Inflammatory macrophage (primary cell): ENCODE data around the gene MGAT4B.
"Not testable (repeated sequence)": the region's sequence is repeated elsewhere in the genome, so short reads cannot be mapped to it uniquely, and the experiment has no call there.

ENCODE experiments used
- DNase-seq, 2 donors: peaks; one replicate each; pipeline ENCODE4 v3.0.0-alpha.2; 2020 to 2022

MGAT4B gene

DNA sequence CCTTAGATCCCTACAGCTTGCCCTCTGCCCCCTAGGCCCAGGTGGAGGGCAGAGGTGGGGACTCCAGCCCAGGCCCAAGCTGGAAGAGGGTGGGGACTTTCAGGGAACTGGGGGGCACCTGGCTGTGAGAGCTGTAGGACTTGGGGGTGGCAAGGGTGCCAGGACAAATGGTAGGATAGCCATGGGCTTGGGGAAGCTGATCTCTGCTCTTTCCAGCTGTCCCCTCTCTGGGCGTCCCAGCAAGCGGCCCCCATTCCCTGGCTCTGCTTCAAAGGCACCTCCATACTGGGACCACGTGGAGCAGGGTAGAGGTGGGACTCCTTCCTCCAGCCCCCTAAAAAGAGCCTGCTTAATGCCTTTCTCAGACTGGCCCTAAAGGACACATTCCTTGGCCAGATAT lies 12.5 kb downstream of the MGAT4B start:
- DNase-seq: no peak

DNA sequence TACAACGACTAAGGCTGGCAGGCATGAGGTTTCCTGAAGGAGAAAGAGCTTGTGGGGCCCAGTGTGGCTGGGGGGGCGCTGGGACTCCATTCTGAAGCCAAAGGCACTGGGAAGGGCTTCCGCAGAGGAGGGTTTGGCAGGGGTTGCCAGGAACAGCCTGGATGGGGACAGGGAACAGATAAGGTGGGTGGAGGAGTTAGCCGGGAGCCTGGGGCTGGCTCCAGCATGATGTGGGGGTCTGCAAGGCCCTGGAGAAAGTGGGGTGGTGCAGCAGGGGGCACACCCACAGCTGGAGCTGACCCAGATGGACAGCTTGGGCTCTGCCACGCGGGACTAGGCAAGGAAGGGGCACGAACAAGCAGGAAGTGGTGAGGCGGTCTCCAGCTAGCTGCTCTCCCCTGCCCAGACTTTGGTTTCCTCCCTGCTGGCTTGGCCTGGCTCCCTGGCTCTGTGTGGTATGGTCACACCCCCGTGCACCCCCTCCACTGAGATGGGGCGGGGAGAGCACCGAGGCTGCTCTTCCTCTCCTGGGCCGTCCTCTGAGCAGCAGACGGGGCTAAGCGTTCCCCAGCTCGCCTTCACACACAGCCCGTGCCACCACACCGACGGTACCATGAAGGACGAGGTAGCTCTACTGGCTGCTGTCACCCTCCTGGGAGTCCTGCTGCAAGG lies 13.1 kb downstream of the MGAT4B start, which contains the start of gene LTC4S:
LTC4S (plus strand) TSS at position 519 of the 672 bp plus-strand sequence; CDS start at position 614, 95 bp downstream.
- DNase-seq: peak; percentile 61 to 66

DNA sequence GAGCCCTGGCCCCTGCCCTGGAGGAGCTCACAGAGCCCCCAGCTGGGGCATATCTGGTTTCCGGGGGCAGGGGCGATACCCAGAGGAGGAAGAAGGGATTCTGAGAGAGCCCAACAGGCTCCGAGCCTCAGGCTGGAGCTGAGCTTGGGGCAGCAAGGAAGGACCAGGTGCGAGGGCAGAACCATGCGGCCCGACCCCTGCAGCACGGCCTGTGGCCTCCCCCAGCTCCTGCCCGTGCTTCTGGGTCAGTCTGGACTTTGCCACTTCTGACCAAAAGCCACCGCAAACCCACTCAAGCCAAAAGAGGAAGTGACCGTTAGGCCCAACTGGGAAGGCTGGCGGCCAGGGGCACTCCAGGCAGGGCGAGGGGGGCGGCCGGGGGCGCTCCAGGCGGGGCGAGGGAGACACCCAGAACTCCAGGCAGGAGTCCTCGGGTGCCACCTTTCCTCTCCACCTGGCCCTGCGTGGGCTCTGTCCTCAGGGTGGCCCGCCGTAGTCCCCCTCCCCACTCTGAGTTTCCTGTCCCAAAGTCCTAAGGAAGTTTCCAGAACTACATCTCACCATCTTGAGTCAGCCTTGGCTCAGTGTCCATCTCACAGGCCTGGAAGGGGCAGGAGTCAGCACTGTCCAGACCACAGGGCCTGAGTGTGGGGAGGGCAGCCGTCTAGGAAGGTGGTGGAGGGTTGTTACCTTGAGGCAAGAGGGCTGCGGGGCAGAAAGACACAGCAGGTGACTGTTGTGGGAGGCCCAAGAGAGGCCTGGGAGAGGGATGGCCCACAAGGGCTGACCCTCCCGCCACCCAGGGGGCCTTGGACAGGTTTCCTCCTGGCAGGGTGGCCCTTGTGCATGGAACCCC lies 13.8 kb downstream of the MGAT4B start:
- peak; percentile 52 to 66 for DNase-seq

DNA sequence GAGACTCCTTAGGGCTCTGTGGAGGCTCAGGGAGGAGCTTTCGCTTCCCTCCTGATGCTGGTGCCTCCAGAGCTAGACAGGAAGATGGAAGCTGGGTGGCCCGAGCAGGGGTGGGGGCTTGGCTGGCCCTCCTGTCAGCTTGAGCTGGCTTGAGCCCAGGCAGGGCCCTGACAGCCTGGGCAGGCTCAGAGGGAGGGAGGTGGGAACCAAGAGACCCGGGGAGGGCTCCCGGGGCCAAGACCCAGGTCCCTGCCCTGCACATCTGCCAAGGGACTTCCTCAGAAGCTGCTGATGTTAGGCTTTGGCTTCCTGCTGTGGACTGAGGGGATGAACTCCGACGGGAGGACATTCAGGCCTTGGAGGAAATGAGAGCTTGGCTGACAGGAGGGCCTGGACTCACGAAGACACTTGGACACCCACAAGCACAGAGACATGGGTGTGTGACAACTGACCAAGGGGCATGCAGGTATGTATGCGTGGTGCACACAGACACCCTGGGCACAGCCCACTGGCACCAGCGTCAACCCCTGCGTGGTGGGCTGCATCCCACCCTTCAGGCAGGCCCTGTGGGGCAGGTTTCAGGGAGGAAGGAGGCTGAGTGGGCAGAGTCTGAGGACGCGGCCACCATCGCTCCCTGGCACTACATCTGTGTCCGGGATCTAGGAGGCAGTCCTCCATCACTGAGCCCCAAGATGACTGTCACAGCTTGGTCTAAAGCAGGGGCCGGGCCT lies 14.6 kb downstream of the MGAT4B start:
- peak; percentile 17 to 24 for DNase-seq

DNA sequence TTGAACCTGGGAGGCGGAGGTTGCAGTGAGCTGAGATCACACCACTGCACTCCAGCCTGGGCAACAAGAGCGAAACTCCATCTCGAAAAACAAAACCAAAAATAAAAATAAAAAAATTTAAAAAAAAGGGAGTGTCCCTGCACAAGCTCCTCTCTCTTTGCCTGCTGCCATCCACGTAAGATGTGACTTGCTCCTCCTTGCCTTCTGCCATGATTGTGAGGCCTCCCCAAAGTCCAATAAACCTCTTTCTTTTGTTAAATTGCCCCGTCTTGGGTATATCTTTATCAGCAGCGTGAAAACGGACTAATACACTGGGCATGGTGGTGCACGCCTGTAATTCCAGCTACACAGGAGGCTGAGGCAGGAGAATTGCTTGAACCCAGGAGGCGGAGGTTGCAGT lies 17.4 kb downstream of the MGAT4B start:
- not testable (repeated sequence) for DNase-seq

DNA sequence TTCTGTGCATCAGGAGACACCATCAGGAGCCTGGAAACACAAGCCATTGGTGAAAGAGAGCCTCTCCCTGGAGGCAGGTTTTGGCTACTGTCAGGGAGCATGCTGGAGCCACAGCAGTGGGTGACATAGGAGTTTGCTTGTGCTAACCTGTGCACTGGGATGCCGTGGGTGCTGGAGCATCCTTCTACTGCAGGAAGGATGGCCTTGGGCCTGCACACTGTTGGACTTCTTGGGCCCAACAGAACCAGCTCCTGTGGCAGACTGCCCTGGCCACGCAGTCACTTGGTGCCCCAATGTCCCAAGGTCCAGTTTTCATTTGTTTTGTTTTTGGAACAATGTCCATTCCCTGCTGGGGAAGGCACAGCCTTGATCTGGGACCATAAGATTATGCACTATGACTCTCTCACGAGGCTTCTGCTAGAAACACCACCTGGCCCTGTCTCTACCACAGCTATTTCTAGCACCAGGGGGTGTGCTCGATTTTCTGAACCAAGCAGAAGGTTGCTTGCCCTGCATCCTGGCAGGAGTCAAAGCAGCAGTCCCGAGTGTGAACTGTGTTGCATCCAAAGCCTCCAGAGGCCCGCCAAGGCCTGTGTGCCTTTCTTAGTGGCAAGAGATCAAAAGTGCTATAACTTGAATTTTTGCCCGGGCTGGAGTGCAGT lies 18.3 kb downstream of the MGAT4B start:
- DNase-seq: no peak

DNA sequence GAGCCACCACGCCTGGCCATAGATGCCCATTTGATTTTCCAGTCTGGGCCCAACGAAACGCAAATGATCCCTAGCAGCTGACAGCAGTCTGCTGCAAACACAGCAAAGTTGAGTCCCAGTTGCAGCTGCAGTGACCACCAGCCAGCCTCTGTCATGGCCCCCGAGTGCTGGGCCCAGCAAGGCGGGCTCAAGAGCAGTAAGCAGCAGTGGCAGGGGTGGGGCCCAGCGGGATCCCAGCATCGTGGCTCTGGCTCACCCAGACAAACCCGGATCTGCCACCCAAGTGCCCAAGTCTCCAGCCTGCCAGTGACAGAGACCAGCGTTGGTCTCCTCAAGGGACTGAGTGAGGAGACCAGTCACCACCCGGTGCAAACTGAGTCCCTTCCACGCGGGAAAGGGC lies 19.8 kb downstream of the MGAT4B start:
- no peak for DNase-seq

DNA sequence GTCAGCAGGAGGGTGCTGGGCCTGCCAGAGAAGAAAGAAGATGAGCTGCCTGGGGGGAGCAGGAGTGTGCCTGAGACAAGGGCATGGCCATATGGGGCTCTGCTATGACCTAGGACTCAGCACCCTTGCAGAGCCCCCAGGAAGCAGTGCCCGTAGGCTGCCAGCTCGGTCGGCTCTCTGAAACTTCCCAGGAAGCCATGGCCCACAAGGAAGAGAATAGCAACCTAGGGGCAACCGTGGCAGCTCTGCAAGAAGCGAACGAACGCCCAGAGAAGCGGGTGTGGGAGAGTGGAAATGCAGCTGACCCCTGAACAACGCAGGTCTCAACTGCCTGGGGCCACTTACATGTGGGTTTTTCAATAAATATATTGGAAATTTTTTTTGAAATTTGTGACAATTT lies 23.5 kb downstream of the MGAT4B start:
- no peak for DNase-seq

DNA sequence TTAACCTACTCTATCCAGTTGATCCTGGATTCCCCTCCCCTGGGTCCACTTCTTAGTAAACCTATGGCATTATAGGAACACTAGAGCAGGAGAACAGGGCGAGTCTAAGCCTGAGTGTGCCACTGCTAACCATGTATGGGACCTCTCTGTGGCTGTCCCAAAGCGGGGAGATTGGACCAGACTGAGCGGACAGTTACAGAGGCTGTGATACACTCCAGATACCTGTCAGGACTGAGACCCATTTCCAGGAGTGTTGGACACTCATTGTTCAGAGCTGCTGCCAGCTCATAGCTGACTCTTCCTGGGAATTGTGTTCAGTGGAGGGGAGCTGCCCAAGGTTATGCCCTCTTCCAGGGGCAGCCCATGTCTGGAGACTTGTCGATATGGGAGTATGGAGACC lies 24.8 kb downstream of the MGAT4B start:
- DNase-seq: no peak

DNA sequence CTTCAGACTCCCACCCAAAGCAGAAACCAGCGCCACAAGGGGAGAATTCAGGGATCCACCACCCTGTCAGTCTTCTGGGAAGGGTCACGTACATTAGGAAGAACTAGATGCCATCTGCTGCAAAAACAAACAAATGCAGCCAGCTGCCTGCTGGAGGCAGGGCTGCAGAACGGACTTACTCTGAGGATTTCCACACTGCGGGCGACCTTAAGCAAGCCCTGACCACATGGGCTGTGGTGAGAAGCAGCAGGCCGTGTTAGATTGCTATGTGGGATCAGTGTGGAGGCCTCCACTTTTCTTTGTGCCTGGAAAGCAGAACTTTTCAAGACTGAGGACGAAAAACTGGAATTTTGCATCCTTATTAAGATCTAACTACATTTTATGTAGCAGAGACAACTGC lies 26.3 kb downstream of the MGAT4B start:
- peak; percentile 86 to 92 for DNase-seq

DNA sequence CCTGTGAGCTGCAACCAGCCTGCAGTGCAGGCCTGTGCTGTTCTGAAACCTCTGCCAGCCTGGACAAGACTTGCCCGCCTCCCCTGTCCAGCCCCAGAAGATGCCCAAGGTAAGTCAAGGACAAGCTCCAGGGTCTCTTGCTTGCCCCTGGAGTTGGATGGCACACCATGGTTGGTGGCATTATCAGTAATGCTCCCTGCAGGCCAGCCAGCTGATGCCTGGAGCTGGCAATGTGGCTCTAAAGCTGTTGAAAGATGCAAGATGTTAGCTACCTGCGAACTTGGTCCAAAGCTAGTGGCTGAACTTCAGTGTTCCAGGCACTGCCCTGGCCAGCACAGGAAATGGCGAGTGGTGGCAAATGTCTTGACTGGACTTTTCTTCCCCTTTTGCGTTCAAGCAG lies 26.8 kb downstream of the MGAT4B start:
- no peak for DNase-seq

DNA sequence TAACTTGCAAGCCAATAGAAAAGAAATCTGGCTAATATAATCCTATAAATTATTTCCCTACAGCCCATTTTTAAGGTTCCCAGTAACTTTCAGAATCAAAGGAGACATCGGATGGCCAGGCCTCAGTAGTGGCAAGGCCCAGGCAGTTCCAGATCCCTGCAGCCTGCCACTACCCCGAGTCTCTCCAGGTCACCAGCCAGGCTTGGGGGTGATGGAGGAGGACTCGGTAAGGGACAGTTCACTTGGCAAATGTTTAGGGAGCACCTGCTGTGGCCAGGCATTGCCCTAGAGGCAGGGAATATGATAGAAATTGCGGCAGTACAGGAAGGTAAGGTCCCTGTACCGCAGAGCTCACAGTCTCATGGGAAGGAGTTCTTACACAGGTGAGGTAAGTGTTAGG lies 28.1 kb downstream of the MGAT4B start:
- DNase-seq: no peak

DNA sequence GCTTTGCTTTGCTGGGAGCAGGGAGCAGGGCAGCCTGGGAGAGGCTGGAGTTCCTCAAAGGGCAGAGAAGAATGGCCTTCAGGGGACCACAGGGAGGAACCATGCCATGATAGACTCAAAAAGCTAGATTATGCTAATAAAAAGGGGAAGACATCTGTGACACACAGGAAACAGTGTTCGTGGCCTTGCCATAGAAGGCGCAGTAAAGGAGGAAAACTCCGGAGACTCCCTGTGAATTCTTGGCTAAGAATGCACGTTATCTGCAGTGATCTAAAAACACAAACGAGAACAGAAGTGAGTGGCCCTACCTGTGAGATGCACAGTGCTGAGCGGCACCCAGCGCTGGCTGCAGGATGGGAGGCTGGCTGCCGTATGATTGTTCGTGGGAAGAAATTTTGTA lies 28.8 kb downstream of the MGAT4B start:
- DNase-seq: peak; percentile 66 to 68

DNA sequence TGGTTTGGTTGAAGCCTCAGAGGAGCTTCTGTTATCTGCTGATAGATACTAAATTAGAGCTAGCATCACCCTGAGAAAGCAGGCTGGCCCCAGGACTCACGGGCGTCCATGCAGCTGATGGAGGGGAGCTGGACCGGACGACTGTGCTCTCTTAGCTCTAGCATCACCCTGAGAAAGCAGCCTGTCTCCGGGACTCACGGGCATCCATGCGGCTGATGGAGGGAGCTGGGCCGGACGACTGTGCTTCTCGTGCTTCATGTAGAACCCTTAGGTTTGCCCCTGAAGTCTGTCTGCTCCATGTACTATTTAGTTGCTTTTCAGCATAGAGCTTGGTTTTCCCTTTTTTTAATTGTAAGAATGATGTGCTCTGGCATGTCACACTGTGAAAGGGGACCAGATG lies 29.2 kb downstream of the MGAT4B start:
- DNase-seq: no peak

DNA sequence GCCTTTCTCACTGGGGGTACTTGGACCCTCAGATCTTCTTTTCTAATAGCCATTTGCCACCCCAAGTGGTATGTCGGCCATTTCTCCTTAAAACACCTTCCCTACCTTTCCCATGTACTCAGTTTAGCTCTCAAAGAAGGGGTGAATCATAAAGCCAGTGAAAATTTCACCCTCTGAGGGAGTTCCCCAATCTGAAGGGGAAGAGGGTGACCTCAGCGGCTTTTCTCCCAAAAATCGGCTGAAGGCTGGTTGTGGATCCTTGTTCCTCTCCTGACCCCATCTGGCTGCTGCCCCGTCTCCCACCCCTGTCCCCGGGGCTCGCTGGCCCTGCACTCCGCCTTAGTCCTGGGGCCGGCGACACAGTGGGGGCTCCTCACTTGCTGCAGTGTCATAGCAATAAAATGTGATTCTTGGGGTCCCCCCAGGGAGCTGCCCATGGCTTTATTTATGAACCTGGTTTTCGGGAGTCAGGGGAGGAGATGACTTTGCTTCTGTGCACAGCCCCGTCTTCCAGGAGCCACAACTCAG lies 30.2 kb downstream of the MGAT4B start:
- peak; percentile 49 to 71 for DNase-seq

DNA sequence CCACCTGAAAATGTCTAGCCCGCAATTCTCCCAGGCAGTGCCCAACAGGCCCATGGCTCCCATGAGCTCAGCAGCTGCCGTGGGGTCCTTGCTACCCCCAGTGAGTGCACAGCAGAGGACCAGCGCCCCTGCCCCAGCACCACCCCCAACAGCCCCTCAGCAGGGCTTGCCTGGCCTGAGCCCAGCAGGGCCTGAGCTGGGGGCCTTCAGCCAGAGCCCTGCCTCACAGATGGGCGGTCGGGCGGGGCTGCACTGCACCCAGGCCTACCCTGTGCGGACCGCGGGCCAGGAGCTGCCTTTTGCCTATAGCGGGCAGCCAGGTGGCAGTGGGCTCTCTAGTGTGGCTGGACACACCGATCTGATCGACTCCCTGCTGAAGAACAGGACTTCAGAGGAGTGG lies 32.2 kb downstream of the MGAT4B start:
- DNase-seq: no peak

DNA sequence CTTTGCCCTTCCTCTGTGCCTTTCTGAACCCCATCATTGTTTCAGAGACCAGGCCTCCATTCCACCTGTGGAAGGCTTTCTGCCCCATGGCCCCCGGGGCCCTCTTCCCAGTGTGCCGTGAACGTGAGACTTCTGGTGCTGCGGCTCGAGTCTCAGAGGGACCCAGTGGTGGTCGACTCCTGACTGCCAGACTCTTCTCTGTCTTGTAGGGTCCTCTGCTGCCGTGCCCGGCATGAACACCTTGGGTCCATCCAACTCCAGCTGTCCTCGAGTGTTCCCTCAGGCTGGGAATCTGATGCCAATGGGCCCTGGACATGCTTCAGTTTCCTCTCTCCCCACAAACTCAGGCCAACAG lies 33.0 kb downstream of the MGAT4B start:
- no peak for DNase-seq

DNA sequence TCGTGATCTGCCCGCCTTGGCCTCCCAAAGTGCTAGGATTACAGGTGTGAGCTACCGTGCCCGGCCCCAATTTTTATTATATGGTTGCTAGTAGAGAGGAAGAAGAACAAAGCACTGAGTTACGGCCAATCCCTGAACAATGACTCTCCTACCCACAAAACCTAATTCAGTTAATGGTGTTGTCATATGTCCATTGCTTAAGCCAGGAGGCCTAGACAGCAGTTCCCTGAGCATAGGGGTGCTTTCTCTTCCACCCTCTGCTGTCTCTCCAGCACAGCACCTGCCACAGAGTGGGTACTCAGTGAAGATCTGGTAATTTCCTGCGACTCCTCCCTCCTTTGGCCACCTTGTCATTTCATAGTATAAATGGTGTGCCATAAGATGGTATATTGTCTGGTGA lies 34.3 kb downstream of the MGAT4B start:
- peak; percentile 57 to 58 for DNase-seq

DNA sequence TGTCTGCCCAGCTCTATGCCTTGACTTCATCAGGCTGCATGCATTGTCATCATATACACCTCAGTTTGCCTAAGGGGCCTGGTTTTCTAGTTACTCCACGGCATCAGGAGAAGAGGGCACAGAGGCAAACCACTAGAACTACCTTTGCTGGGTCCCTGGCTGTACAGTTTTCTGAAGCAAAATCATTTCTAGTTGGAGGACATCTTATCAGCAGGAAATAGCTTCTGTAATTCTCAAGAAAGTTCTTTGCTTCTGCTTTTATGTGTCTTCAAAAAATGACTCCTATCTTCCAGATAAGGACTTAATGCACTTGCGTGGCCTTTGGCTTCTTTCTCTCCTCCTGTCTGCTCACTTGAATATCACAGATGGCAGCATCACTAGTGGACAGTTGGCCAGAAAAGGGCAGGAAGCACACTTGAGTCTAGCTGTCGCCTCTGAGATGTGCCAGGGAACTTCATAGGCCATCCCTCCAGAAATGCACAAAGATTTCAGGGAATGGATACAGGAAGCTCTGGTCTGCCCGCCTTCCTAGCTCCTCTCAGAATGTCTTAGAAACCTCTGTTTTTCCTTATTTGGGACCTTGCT lies 35.3 kb downstream of the MGAT4B start:
- DNase-seq: no peak

DNA sequence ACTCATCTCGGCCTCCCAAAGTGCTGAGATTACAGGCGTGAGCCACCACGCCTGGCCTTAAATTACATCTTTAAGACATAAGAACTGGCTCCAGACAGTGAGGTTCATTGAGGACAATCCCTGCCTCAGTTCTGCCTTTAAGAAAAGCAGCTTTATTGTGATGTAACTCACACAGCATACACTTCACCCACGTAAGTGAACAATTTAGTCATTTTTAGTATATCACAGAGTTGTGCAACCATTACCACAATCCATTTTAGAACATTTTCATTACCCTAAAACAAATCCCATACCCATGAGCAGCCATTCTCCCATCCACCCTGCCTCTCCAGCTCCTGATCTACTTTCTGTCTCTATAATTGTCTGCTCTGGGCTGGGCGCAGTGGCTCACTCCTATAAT lies 36.9 kb downstream of the MGAT4B start:
- peak; percentile 61 to 70 for DNase-seq

DNA sequence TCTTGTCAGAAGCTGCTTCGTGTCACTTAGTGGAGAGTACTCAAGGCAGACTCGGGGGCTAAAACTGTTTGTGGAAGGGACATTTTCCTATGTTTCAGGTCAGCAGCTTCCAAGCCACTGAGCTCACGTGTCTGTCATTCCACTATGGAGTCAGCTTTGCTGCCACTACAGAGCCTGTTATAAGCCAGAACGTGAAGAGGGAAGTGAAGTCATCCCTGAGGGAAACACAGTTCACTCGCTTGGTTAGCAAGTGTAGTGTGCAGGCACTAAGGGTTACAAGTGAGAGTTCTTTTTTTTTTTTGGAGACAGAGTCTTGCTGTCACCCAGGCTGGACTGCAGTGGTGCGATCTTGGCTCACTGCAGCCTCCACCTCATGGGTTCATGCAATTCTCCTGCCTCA lies 37.4 kb downstream of the MGAT4B start:
- DNase-seq: peak; percentile 71 to 86
